Upper lobe of right lung (tissue), 1 donor: ENCODE measurements around the gene SPARC. TPM values are rescaled to one million over a fixed set of nuclear protein-coding genes. Genes with fewer than 3 reads are reported as not detected.

Experiments used
- ATAC-seq: fragments of 200-7000 bp; cut with Tn5 transposase; one replicate; pipeline ENCODE4 v1.9.1; 2020; ENCODE audit warnings: mild to moderate bottlenecking, moderate library complexity
- DNase-seq: peaks from one replicate; pipeline ENCODE4 v3.0.0-alpha.2; 2020
- H3K27ac ChIP-seq: fragments of 200-600 bp; one replicate; pipeline ENCODE4 v1.8.0; 2022
- H3K27me3 ChIP-seq: fragments of 200-600 bp; one replicate; pipeline ENCODE4 v1.8.0; 2022; ENCODE audit warnings: mild to moderate bottlenecking
- H3K36me3 ChIP-seq: fragments of 200-600 bp; one replicate; pipeline ENCODE4 v1.8.0; 2022
- H3K4me1 ChIP-seq: fragments of 200-600 bp; one replicate; pipeline ENCODE4 v1.8.0; 2022
- H3K4me3 ChIP-seq: fragments of 200-600 bp; one replicate; pipeline ENCODE4 v1.8.0; 2022; ENCODE audit warnings: mild to moderate bottlenecking
- H3K9me3 ChIP-seq: fragments of 200-600 bp; one replicate; pipeline ENCODE4 v1.8.0; 2022
- CTCF ChIP-seq: fragments of 200-600 bp; IDR thresholded peaks from one replicate; pipeline ENCODE4 v1.8.0; 2022; ENCODE audit warnings: antibody characterized with exemption
- intact Hi-C: fragments of 100-400 bp; cut with DNase I; formaldehyde crosslinking; loops from one replicate; pipeline ENCODE4 v1.11.0; 2022
- total RNA-seq: library from RNA; stranded (reverse); fragmentation: NEBNext Ultra II Directional; extraction: Animal tissue kit (Norgen Biotek cat#: 25700); gene quantifications from one replicate; pipeline ENCODE4 v1.2.1, GENCODE V29; 2021
- donor health status: DM: no; HTN: yes; CAD: no; lungs with severe emphysema.

Gene SPARC
- total RNA-seq, 1 donor from 2014 or later = 1,248 TPM

GRCh38 chr5:151708126-151708525, 21.4 kb upstream of the SPARC start:
- no peak for TF ChIP-seq CTCF
- Histone ChIP-seq H3K9me3 (no peaks in the 10 kb centered on the region), H3K27ac (peak overlapping the region; percentile 33), H3K36me3 (no peaks in the 10 kb centered on the region), H3K4me1 (peaks cover 5% of the 10 kb centered on the region), H3K4me3 (no peak overlapping the region), H3K27me3 (no peaks in the 10 kb centered on the region)
- no peak for ATAC-seq
- intact Hi-C loops = no loop called here
- DNase-seq = no peak

- H3K27ac ChIP-seq = peak overlapping the region; percentile 33
Measured at GRCh38 chr5:151707567-151707966, 20.9 kb upstream of the SPARC start.

GRCh38 chr5:151706906-151707305, 20.2 kb upstream of the SPARC start:
- Histone ChIP-seq H3K36me3 (no peaks in the 10 kb centered on the region), H3K4me3 (no peak overlapping the region), H3K27ac (no peak overlapping the region), H3K9me3 (no peaks in the 10 kb centered on the region), H3K4me1 (peaks cover 5% of the 10 kb centered on the region), H3K27me3 (no peaks in the 10 kb centered on the region)
- no peak for TF ChIP-seq CTCF
- ATAC-seq (no peak), DNase-seq (no peak)
- intact Hi-C loops = no loop called here

More at GRCh38 chr5:151707567-151707966, 20.9 kb upstream of the SPARC start:
- Histone ChIP-seq H3K4me1 (peaks cover 5% of the 10 kb centered on the region), H3K27me3 (no peaks in the 10 kb centered on the region), H3K4me3 (no peak overlapping the region), H3K9me3 (no peaks in the 10 kb centered on the region), H3K36me3 (no peaks in the 10 kb centered on the region)
- DNase-seq = no peak
- intact Hi-C loops = no loop called here
- TF ChIP-seq CTCF = no peak
- ATAC-seq = peak; percentile 48

- Histone ChIP-seq H3K27ac (no peak overlapping the region), H3K36me3 (no peaks in the 10 kb centered on the region), H3K9me3 (no peaks in the 10 kb centered on the region), H3K27me3 (no peaks in the 10 kb centered on the region), H3K4me1 (peaks cover 5% of the 10 kb centered on the region), H3K4me3 (no peak overlapping the region)
- intact Hi-C loops = no loop called here
- DNase-seq = no peak
- TF ChIP-seq CTCF = no peak
- ATAC-seq = no peak
Measured at GRCh38 chr5:151703780-151704179, 17.1 kb upstream of the SPARC start.

- intact Hi-C loops = no loop called here
- no peak for TF ChIP-seq CTCF
Measured at GRCh38 chr5:151703227-151703626, 16.5 kb upstream of the SPARC start.

GRCh38 chr5:151700820-151701219, 14.1 kb upstream of the SPARC start:
- Histone ChIP-seq H3K9me3 (no peaks in the 10 kb centered on the region), H3K36me3 (no peaks in the 10 kb centered on the region), H3K27ac (no peak overlapping the region), H3K4me3 (no peak overlapping the region), H3K27me3 (no peaks in the 10 kb centered on the region), H3K4me1 (peaks cover 5% of the 10 kb centered on the region)
- intact Hi-C loops = no loop called here
- ATAC-seq (no peak), DNase-seq (no peak)
- no peak for TF ChIP-seq CTCF

More at GRCh38 chr5:151703227-151703626, 16.5 kb upstream of the SPARC start:
- no peak overlapping the region for H3K4me3 ChIP-seq
- H3K27ac ChIP-seq = no peak overlapping the region
- peaks cover 5% of the 10 kb centered on the region for H3K4me1 ChIP-seq
- H3K36me3 ChIP-seq = no peaks in the 10 kb centered on the region
- H3K9me3 ChIP-seq = no peaks in the 10 kb centered on the region
- no peaks in the 10 kb centered on the region for H3K27me3 ChIP-seq
- DNase-seq (no peak), ATAC-seq (no peak)
